SU-DHL-6 (cell line): ENCODE data around the gene SH3RF3.

Source experiments
- EZH2phosphoT487 ChIP-seq: fragments of 200-600 bp; sonication (generic), shearing (Covaris generic); conservative IDR thresholded peaks from 2 replicates; pipeline ENCODE4 v1.6.1; 2018; ENCODE audit warnings: mild to moderate bottlenecking, antibody characterized with exemption, low read length, moderate library complexity, mixed read lengths
- TF ChIP-seq, protein P1 (sequence below): fragments of 200-600 bp; sonication (generic); IDR thresholded peaks from one replicate; pipeline ENCODE4 v1.5.1; 2017; ENCODE audit warnings: antibody characterized with exemption, mild to moderate bottlenecking, low read length, moderate library complexity; ENCODE audit not compliant: insufficient read depth, poor library complexity, severe bottlenecking

DNA sequence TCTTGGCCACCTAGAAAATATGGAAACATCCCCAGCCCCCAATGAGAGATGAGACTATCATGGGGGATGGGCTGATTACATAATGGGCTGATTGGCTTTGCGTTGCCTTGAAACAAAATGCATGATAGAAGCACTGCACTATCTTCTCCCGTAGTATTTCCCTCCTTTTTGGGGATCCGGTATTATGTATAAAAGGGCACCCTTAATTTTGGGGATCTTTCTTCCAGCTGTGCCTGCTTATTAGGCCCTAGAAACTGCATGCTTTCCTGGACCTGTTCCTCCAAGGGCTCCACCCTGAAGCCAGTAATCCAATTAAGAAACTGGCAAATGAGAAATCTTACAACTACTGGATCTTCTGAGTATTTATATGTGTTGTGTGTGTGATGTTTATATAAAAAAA, 34.9 kb upstream of the SH3RF3 start:
- no peak for TF ChIP-seq EZH2phosphoT487
- TF ChIP-seq, protein P1, sequence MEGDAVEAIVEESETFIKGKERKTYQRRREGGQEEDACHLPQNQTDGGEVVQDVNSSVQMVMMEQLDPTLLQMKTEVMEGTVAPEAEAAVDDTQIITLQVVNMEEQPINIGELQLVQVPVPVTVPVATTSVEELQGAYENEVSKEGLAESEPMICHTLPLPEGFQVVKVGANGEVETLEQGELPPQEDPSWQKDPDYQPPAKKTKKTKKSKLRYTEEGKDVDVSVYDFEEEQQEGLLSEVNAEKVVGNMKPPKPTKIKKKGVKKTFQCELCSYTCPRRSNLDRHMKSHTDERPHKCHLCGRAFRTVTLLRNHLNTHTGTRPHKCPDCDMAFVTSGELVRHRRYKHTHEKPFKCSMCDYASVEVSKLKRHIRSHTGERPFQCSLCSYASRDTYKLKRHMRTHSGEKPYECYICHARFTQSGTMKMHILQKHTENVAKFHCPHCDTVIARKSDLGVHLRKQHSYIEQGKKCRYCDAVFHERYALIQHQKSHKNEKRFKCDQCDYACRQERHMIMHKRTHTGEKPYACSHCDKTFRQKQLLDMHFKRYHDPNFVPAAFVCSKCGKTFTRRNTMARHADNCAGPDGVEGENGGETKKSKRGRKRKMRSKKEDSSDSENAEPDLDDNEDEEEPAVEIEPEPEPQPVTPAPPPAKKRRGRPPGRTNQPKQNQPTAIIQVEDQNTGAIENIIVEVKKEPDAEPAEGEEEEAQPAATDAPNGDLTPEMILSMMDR = no peak
